ENCODE results near the gene SLC49A4.

GRCh38 chr3:122767540-122768372 is 27.1 kb upstream of the SLC49A4 start:
- TF ChIP-seq RAD21 (IDR thresholded peaks at IDR 0.05; ENCODE audit: low read length) (no peak), CTCF (IDR thresholded peaks at IDR 0.05) (no peak), MAX (IDR thresholded peaks at IDR 0.05; ENCODE audit: low read depth) (no peak), POLR2AphosphoS5 (IDR thresholded peaks at IDR 0.05; ENCODE audit: low read depth, low read length) (no peak), SIN3A (IDR thresholded peaks at IDR 0.05; ENCODE audit: borderline replicate concordance, low read depth, low read length) (no peak), YY1 (IDR thresholded peaks at IDR 0.05; ENCODE audit: low read depth) (no peak)

All from SK-N-SH (cell line).